ENCODE data around the gene ATF6.

GRCh38 chr1:161736335-161736969 lies 29.7 kb upstream of the ATF6 start:
- no peak for TF ChIP-seq POLR2A (IDR thresholded peaks at IDR 0.05)
- TF ChIP-seq CTCF (IDR thresholded peaks at IDR 0.05): no peak
- TF ChIP-seq EP300 (IDR thresholded peaks at IDR 0.05): no peak
- no peak for TF ChIP-seq POLR2AphosphoS5 (IDR thresholded peaks at IDR 0.05)
